Inflammatory macrophage treated with lipopolysaccharide for 1 hour (primary cell): Measurements from ENCODE around the gene CLIC5.

ENCODE experiments used
- DNase-seq, 2 donors: peaks; one replicate each; pipeline ENCODE4 v3.0.0-alpha.2; 2020 to 2022

The CLIC5 gene

DNA sequence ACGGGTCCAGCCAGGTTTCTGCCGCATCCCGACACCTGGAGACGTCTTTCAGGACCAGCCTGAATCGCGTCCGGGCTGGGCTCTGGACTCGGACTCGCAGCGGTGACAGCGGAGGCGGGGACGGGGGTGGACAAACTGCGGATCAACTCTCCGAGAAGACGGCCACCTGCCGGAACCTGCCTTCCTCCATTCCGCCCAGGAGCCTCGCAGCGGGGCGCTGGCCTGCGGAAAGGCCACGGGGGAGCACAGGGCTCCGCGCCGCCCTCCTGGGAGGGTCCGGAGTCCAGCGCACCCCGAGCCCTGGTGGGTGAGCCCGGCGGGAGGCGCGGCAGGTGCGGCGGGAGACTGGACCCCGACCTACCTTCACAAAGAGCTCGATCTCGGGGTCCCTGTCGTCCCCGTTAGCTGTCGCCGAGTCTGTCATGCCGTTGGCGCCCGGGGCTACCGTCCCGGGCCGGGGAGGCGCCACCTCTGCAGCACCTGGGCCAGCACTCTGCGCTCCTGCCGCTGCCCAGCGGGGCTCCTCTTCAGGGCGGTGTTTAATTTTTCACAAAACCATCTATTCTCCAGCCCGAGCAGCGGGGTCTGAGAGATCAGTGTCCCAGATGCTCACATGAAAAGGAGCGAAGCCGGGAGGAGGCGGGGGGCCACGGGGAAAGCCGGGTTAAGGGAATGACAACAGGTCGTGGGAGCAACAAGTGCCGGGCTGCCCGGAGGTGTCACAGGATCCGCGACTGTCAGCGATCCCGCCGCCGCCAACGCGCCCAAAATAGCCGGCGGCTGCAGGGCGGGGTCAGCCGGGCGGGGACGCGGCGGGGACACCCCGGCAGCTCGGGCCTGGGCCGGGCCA lies at the start of gene CLIC5:
TSS of gene CLIC5 (minus strand) at position 742 of the 850 bp plus-strand sequence. CDS start at position 424, 318 bp downstream.
- peak; percentile 8 to 55 for DNase-seq

DNA sequence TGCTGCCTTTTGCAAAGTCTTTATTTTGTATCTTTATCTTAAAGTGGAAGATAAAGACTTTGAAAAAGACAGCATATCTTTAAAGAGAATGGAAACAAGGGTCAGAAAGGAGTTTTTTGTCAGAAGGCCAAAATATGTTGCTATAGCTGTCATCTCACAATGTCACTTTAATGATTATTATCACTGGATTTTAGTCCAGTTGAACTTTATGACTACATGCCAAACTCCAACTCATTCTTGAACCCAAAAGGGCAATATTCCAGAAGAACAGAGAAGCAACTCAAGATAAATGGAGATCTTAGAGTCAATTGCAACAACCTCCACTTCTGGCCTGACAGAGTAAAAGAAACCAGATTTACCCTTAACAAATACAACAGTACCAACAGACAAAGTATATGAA lies 47.3 kb upstream of the CLIC5 start:
- DNase-seq, result no peak

GRCh38 chr6:46062312-46062711 lies 46.7 kb upstream of the CLIC5 start:
- DNase-seq, result no peak

- no peak for DNase-seq
These were observed 45.8 kb upstream of the CLIC5 start for GRCh38 chr6:46061497-46061896.

DNA sequence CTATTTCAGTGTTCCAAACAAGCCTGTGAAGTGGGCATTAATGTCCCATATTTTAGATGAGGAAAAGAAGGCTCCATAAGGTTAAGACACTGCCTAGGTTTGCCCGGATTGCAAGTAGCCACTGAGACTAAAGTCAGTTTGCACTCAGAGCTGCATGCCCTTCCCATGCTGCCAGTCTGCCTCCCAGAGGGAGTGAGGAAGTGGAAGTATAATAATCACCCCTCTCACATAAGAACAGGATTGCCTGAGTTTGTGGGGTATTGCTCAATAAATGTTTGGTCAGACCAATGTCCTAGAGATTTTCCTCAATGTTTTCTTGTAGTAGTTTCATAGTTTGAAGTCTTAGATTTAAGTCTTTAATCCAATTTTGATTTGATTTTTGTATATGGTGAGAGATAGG lies 43.9 kb upstream of the CLIC5 start:
- DNase-seq, result peak; percentile 61 to 62

DNA sequence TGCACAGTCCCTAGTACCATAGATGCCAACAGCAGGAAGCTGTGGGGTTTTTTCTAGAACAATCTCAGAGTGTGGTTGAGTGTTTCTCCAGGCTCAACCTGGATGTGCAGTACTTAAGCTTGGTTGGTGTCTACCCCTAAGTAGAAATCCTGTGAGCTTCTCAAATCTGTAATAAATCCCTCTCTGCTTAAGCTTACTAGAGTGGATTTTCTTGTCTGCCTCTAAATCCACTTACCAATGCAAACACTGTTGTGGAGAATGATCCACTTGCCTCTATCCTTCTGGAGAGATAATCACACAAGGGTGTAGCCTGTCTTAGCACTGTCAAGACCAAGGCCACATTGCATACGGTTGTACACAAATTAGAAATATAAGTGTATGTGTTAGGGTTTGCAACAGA lies 43.3 kb upstream of the CLIC5 start:
- DNase-seq, result no peak

DNA sequence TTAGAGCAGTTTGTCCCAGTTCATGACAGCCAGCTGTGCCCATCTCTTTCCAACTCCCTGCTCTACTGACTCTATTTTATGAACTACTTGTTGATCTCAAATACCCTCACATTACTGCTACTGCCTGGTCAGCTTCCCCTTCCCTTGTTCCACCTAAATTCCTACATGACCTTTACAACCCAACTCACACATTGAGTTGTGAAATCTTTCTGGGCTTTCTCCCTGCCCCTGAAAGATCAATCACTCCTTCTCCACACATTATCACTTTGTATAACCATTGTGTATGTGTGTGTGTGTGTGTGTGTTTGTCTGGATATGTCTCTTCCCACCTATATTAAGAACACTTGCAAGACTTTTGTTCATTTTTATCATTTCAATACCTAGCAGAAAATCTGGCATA lies 42.1 kb upstream of the CLIC5 start:
- no peak for DNase-seq

DNA sequence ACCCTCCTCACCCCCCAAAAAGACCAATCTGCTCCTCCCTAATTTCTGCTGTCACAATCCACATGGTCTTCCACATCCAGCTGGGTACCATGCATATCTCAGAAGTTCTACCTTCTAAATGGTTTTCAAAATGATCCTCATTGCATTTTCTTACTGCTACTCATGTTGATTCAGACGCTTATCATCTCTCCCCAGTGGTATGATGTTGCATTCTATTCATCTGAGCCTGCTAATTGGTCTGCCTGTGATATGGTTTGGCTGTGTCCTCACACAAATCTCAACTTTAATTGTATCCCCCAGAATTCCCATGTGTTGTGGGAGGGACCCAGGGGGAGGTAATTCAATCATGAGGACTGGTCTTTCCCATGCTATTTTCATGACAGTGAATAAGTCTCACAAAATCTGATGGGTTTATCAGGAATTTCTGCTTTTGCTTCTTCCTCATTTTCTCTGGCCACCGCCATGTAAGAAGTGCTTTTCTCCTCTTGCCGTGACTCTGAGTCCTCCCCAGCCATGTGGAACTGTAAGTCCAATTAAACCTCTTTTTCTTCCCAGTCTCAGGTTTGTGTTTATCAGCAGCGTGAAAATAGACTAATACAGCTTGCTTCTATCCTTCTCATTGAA lies 41.4 kb upstream of the CLIC5 start:
- peak in 1 of 2 donors; percentile 18 for DNase-seq

DNA sequence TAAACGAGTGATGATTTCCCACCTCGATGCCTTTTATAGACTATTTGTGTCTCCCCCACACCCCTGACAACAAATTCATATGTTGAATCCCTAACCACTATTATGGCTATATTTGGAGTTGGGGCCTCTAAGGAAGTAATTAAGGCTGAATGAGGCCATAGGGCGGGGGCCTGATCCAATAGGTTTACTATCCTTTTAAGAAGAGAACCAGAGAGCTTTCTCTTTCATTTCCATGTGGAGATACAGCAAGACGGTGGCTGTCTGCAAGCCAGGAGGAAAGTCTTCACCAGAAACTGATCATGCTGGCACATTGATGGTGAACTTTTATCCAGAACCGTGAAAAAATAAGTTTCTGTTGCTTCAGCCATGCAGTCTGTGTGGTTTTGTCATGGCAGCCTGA lies 38.9 kb upstream of the CLIC5 start:
- DNase-seq, result no peak

- peak; percentile 57 to 63 for DNase-seq
These were observed 37.6 kb upstream of the CLIC5 start for GRCh38 chr6:46053039-46053933.

DNA sequence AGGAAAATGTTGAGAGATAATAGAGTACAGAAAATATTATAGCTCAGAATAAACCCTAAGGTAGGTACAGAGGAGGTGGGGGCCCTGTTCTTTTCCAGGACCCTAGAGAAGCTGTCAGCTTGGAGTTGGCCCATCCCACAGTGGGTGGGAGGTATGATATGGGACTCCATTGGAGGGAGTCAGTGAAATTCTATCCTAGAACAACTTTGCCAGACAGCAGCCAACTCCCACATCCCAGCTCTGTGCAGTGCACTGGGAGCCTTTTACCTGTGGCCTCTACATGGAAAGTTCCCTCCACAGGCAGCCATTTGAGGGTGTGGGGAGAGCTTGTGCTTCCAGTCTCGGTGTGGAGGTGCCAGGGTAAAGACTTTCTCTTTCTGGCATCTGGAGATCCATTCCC lies 36.8 kb upstream of the CLIC5 start:
- DNase-seq, result no peak

DNA sequence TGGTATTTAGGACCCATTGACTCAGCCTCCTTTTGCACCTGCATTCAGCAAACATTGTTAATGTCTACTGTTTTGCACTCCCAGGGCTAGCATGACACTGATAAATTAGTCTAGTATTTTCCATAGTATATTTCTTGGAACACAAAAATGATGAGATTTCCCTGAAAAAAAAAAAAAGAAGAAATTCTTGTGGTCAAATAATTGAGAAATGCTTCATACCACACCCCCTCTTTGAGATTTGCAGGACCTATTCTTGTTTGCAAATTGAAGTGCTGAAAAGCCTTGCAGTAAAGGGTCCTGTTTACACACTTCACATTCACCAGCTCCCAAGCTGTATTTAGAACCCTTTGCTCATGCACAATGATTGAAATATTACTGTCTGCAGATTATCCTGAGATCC lies 36.3 kb upstream of the CLIC5 start:
- peak in 1 of 2 donors; percentile 65 for DNase-seq

DNA sequence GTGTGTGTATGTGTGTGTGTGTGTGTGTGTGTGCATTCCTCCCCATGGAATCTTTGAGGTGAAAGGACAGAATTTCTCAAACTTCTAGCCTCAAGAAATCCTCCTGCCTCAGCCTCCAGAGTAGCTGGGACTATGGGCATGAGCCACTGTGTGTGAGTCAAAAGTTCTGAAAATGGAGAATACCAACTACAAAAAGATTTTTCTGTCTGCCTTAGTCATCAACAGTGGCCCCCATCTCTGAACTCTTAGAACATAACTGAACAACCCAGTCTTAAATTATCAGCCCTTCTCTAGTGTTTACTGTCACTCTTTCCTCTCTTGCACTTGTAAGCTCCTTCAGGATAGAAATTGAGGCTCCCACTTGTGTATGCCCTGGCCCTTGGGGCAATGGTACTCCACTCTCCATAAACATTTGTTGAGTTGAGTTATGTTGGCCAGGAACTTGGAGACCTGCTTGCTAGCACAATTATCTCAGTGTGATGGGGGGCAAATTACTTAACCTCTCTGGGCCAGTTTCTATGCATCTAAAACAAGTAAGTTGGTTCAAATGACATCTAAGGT lies 35.3 kb upstream of the CLIC5 start:
- DNase-seq, result no peak

GRCh38 chr6:46048646-46049297 lies 33.1 kb upstream of the CLIC5 start:
- no peak for DNase-seq

GRCh38 chr6:46046558-46047174 lies 31.0 kb upstream of the CLIC5 start:
- no peak for DNase-seq

DNA sequence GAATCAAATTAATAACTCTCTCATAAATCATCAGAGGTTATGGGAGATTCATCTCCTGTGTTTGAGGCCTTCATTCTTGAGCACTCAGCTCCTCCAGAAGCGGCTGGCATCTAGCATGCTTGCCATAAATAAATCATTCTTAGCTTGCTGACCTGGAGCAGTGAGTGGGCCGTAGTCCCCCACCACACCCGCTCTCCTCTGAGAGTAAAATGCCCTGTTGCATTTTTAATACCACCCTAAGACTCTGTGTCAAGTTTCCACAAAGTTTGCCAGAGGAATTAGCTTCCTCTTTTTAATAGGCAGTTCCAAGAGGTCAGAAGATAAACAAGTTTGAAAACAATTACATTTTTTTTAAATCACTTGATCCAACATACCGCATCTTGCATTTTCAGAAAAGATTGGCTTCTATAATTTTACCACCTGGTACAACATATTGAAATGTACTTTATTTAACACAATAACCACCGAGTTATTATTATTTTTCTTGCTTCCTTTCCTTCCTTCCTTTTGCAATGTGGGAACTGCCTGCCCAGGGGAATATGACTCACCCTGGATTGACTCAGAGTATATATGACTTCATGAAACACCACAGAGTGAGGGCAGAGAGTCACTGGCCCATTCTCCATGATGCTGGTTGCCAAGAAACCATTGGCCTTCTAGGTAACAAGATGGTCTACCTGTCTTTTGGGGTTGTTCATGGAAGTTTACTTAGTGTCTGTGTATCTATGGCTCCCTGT lies 29.4 kb upstream of the CLIC5 start:
- DNase-seq, result peak; percentile 88 to 90

DNA sequence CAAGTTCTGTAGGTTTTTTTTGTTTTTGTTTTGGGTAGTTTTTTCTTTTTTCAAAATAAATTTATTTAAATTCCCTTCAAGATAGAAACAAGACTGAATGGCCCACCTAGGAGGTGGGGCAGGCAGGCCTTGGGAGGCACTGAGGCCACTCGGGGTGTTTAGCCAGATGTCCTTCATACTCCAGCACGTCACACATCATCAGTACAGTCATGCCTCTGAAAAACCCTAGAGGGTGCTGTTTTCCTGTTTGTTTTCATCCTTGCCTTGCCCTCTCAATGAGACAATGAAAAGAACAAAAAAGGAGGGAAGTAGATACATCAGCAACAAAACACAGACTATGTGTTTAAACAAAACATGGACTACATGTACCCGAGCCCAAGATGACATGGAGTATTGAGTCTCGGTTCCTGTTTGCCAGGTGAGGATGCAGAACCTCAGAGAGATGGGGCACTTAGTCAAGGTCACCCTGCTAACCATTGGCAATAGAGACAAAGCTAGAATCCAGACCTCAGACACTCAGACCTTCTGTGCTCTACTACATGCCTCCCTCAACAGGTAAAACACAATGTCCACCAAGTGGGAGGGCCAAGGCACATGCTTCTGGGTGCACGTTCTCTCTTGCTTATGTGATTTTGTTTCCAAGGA lies 26.8 kb upstream of the CLIC5 start:
- DNase-seq, result peak; percentile 60 to 73

DNA sequence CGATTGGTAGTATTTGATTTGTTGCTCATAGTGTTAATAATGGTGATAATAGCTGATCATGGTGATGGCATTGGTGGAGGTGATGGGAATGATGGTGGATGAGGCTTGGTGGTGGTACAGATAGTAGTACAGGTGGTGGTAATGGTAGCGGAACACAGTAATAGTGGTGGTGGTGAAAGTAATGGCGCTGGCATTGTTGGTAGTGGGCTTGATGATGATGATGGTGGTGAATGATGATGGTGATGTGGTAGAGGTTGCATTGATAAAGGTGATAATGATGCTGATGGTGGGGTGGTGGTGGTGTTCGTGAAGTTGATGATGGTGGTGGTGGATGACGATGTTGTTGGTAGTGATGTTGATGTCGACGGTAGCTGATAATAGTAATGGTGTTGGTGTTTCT lies 24.6 kb upstream of the CLIC5 start:
- no peak for DNase-seq

DNA sequence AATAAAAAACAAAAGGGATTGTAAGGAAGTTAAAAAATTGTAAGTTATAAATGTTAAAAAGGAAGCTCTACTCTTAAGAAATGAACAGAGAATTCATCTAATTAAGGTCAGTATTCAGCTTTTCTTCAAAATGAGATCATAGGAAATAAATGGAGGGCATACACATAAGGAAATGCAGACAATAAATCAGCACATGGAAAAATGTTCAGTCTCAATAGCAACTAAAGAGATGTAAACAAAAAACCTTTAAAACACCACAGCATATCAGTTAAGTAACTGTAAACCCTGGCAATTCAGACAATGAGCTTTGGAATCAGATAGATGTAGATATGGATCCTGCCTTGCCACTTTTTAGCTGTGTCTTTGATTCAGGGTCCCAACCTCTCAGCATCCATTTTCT lies 24.0 kb upstream of the CLIC5 start:
- no peak for DNase-seq

- no peak for DNase-seq
These were observed 21.3 kb upstream of the CLIC5 start for GRCh38 chr6:46036911-46037310.

DNA sequence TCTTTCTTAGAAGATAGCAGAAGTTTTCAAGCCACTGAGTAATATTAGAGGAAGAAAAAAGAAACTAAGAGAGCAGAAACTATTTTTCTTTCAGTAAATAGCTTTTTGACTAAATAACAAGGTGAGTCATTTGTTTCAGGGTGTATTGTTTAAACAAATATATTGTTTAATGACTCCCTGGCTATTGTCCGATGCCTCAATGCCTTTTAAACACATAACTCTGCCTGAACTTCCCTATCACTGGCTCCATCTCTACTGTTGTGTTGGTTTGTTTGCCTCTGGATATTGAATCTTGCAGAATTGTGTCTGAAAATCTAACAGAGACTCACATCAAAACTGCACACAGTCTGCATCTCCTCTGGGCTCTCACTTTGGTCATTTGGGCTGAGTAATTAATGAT lies 19.6 kb upstream of the CLIC5 start:
- no peak for DNase-seq
